K562 (cell line): ENCODE results near the gene SUPT20H. TPM values are rescaled to one million over a fixed set of nuclear protein-coding genes. Genes with fewer than 3 reads are reported as not detected.

ENCODE experiments used
- ATAC-seq: fragments of 200-7000 bp; cut with Tn5 transposase; 3 replicates; pipeline ENCODE4 v1.9.1; 2020; ENCODE audit warnings: moderate library complexity
- BruUV-seq: library from RNA; stranded (reverse); fragments of 400-500 nt; replicated peaks from 2 replicates; lab custom pipeline; 2021; lab: Mats Ljungman, UMichigan
- CTCF ChIA-PET: fragments of 300-600 bp; formaldehyde crosslinking; extraction: SDS; loops from one replicate; lab custom pipeline; 2021; ENCODE audit warnings: low intra/inter-chr PET ratio; lab: Yijun Ruan, JAX
- POLR2A ChIA-PET: fragments of 300-600, 350-650 bp; sonication (Branson Sonifier 250); formaldehyde crosslinking; extraction: SDS; loops from one replicate; lab custom pipeline; 2021; ENCODE audit warnings: antibody characterized with exemption, inconsistent platforms; lab: Yijun Ruan, JAX
- DNase-seq, 4 experiments: peaks; one replicate each; pipeline versions ENCODE4 v3.0.0 to v3.0.0-alpha.2; 2011 to 2018; ENCODE audit warnings: low spot score in 3 of 4, mixed read lengths in 3 of 4; ENCODE audit errors: extremely low read depth in 1 of 4
- FAIRE-seq: peaks from 2 replicates; lab custom pipeline; 2011; peaks lifted over from hg19 to GRCh38; lab: Jason Lieb, UNC
- H2AFZ ChIP-seq: 2 replicates; pipeline ENCODE4 v1.6.0; 2011; ENCODE audit warnings: low read depth, low read length, control low read depth, inconsistent platforms
- H3K27ac ChIP-seq: fragments of 200-600 bp; 3 replicates; pipeline ENCODE4 v1.8.0; 2011; ENCODE audit warnings: low read depth, mild to moderate bottlenecking, control low read depth, inconsistent platforms, low read length, moderate library complexity, mixed read lengths; ENCODE audit errors: extremely low read depth
- H3K27me3 ChIP-seq, 2 experiments: fragments of 300-600 bp in 1 of 2; 2 replicates in 1 of 2; 3 replicates in 1 of 2; pipeline versions ENCODE4 v1.6.0 to v1.8.0; 2011; ENCODE audit warnings: inconsistent platforms in 2 of 2, low read length in 2 of 2, mild to moderate bottlenecking in 1 of 2, mixed read lengths in 1 of 2, moderate library complexity in 1 of 2; ENCODE audit not compliant: control insufficient read depth in 2 of 2, insufficient read depth in 2 of 2
- H3K36me3 ChIP-seq: fragments of 300-600 bp; 3 replicates; pipeline ENCODE4 v1.8.0; 2011; ENCODE audit warnings: mild to moderate bottlenecking, low read length, inconsistent platforms; ENCODE audit not compliant: control insufficient read depth, insufficient read depth
- H3K4me1 ChIP-seq, 2 experiments: fragments of 200-600 bp in 1 of 2; replicated peaks in 1 of 2; 2 replicates in 1 of 2; 3 replicates in 1 of 2; pipeline versions ENCODE4 v1.5.1 to v1.8.0; 2011; ENCODE audit warnings: inconsistent platforms in 2 of 2, low read length in 2 of 2, mild to moderate bottlenecking in 1 of 2, mixed read lengths in 1 of 2, moderate library complexity in 1 of 2; ENCODE audit not compliant: control insufficient read depth in 2 of 2, insufficient read depth in 2 of 2
- H3K4me2 ChIP-seq: 2 replicates; pipeline ENCODE4 v1.6.1; 2011; ENCODE audit warnings: low read length, control low read depth, inconsistent platforms, mixed read lengths; ENCODE audit not compliant: insufficient read depth
- H3K4me3 ChIP-seq: fragments of 200-600 bp; sonication (generic), shearing (Covaris generic); 2 replicates; pipeline ENCODE4 v1.5.1; 2016; ENCODE audit warnings: control low read depth, inconsistent platforms
- H3K79me2 ChIP-seq: fragments of 200-600 bp; 3 replicates; pipeline ENCODE4 v1.8.0; 2011; ENCODE audit warnings: low read length, inconsistent platforms; ENCODE audit not compliant: control insufficient read depth, insufficient read depth
- H3K9ac ChIP-seq, 2 experiments: 2 replicates each; pipeline versions ENCODE4 v1.6.0 to v1.6.1; 2011; ENCODE audit warnings: low read depth in 2 of 2, low read length in 2 of 2, control low read depth in 1 of 2, inconsistent platforms in 1 of 2, mild to moderate bottlenecking in 1 of 2, mixed read lengths in 1 of 2; ENCODE audit not compliant: insufficient read depth in 1 of 2
- H3K9me1 ChIP-seq: one replicate; pipeline ENCODE4 v1.6.0; 2011; ENCODE audit warnings: inconsistent platforms, mild to moderate bottlenecking, low read length, moderate library complexity; ENCODE audit not compliant: control insufficient read depth, insufficient read depth
- H3K9me3 ChIP-seq: replicated peaks from 2 replicates; pipeline ENCODE4 v1.5.1; 2011; ENCODE audit warnings: low read depth, low read length, inconsistent platforms; ENCODE audit not compliant: control insufficient read depth, insufficient read depth
- H4K20me1 ChIP-seq: replicated peaks from 2 replicates; pipeline ENCODE4 v1.6.1; 2011; ENCODE audit warnings: low read length, inconsistent platforms, mixed read lengths; ENCODE audit not compliant: control insufficient read depth, insufficient read depth
- CC2D1A ChIP-seq: fragments of 450-650 bp; IDR thresholded peaks from 2 replicates; pipeline ENCODE4 v1.6.1; 2017; ENCODE audit warnings: mild to moderate bottlenecking
- ERF ChIP-seq: fragments of 450-650 bp; formaldehyde crosslinking; IDR thresholded peaks from 2 replicates; pipeline ENCODE4 v1.4.0; 2020; ENCODE audit warnings: mild to moderate bottlenecking, mixed read lengths
- HCFC1 ChIP-seq: IDR thresholded peaks from 2 replicates; pipeline ENCODE4 v1.6.1; 2012; ENCODE audit warnings: low read depth, low read length, improper control_type of control experiment
- HDAC2 ChIP-seq: fragments of 450-650 bp; IDR thresholded peaks from 2 replicates; pipeline ENCODE4 v1.6.1; 2016; ENCODE audit warnings: mild to moderate bottlenecking
- ILF3 ChIP-seq: fragments of 450-650 bp; IDR thresholded peaks from 2 replicates; pipeline ENCODE4 v1.6.1; 2018; ENCODE audit warnings: antibody characterized with exemption, mild to moderate bottlenecking, moderate library complexity, borderline replicate concordance
- LCOR ChIP-seq: sonication (generic); formaldehyde crosslinking; IDR thresholded peaks from 2 replicates; pipeline ENCODE4 v1.8.0; 2022; ENCODE audit warnings: mild to moderate bottlenecking, missing genetic modification reagents
- SIRT6 ChIP-seq: IDR thresholded peaks from one replicate; pipeline ENCODE4 v1.6.1; 2012; ENCODE audit warnings: low read depth, mild to moderate bottlenecking, control low read depth, inconsistent platforms, low read length, moderate library complexity
- SMARCE1 ChIP-seq: fragments of 450-650 bp; IDR thresholded peaks from 2 replicates; pipeline ENCODE4 v1.7.1; 2016; ENCODE audit warnings: mild to moderate bottlenecking
- TCF7L2 ChIP-seq: fragments of 150-350 bp; IDR thresholded peaks from 2 replicates; pipeline ENCODE4 v1.6.1; 2016; ENCODE audit warnings: low read depth, mild to moderate bottlenecking, low read length, moderate library complexity
- ZBTB8A ChIP-seq: fragments of 450-650 bp; IDR thresholded peaks from 2 replicates; pipeline ENCODE4 v1.6.1; 2018; ENCODE audit warnings: mild to moderate bottlenecking, moderate library complexity; ENCODE audit not compliant: partially characterized antibody
- ZC3H11A ChIP-seq: IDR thresholded peaks from 2 replicates; pipeline ENCODE4 v1.6.1; 2012; ENCODE audit warnings: low read depth, low read length, improper control_type of control experiment
- ZC3H4 ChIP-seq: sonication (generic); formaldehyde crosslinking; IDR thresholded peaks from 2 replicates; pipeline ENCODE4 v1.9.0; 2021; ENCODE audit warnings: missing genetic modification reagents, borderline replicate concordance
- ZNF76 ChIP-seq: fragments of 250-450 bp; sonication (Bioruptor Pico); IDR thresholded peaks from 2 replicates; pipeline ENCODE4 v1.4.0; 2020; ENCODE audit warnings: mild to moderate bottlenecking, moderate library complexity, borderline replicate concordance
- WGBS: fragments of 100-300 bp; shearing (Covaris generic); methylation state at CpG from one replicate; pipeline ENCODE4 v1.1.6; 2016; ENCODE audit warnings: low coverage, mixed read lengths; ENCODE audit not compliant: insufficient coverage; ENCODE audit errors: missing lambda C conversion rate; 5-methylcytosine and 5-hydroxymethylcytosine counted together
- in situ Hi-C: fragments of 300-500 bp; cut with MboI; formaldehyde crosslinking; loops from 4 replicates; pipeline ENCODE4 v1.15.0; 2018; ENCODE audit warnings: inconsistent platforms, mixed read lengths
- intact Hi-C: fragments of 100-400 bp; cut with micrococcal nuclease; formaldehyde crosslinking; loops from 2 replicates; pipeline ENCODE4 v1.14.2; 2022
- polyA plus RNA-seq, 8 experiments: library from polyadenylated mRNA; depleted of rRNA in 4 of 8; stranded (reverse) in 5 of 8; unstranded in 3 of 8; fragments of >200 nt; fragmentation: Nextera tagmentation in 2 of 8; fragmentation: Illumina TruSeq in 1 of 8; extraction: Ambion mirVana in 2 of 8; extraction: Trizol in 1 of 8; gene quantifications; 2 replicates each; pipeline versions ENCODE4 v1.2.1 to v1.2.3, GENCODE V29; 2011 to 2014; ENCODE audit warnings: inconsistent platforms in 1 of 8, missing spikeins in 1 of 8
- total RNA-seq, 7 experiments: library from RNA; depleted of rRNA in 6 of 7; stranded (reverse); fragments of >200 nt in 6 of 7; fragmentation: Illumina TruSeq in 2 of 7; extraction: Trizol in 2 of 7; gene quantifications; 2 replicates each; pipeline versions ENCODE4 v1.2.1 to v1.2.3, GENCODE V29; 2011 to 2021; ENCODE audit warnings: low replicate concordance in 1 of 7
- TF ChIP-seq, protein P1 (sequence below), 2 experiments: IDR thresholded peaks in 1 of 2; conservative IDR thresholded peaks in 1 of 2; 2 replicates each; pipeline ENCODE4 v1.6.1; 2016; ENCODE audit warnings: low read depth in 2 of 2, mild to moderate bottlenecking in 1 of 2, missing compliant biosample characterization in 1 of 2, missing genetic modification characterization in 1 of 2, moderate library complexity in 1 of 2
- TF ChIP-seq, protein P2 (sequence below): fragments of 450-650 bp; IDR thresholded peaks from 2 replicates; pipeline ENCODE4 v1.6.1; 2016; ENCODE audit warnings: low read depth, mild to moderate bottlenecking, moderate library complexity
- TF ChIP-seq, protein P3 (sequence below): fragments of 450-650 bp; formaldehyde crosslinking; IDR thresholded peaks from 2 replicates; pipeline ENCODE4 v1.4.0; 2020; ENCODE audit warnings: mild to moderate bottlenecking, moderate library complexity
- TF ChIP-seq, protein P4 (sequence below): IDR thresholded peaks from 2 replicates; pipeline ENCODE4 v1.6.1; 2011; ENCODE audit not compliant: insufficient read length; ENCODE audit errors: extremely low read depth

Gene SUPT20H
- total and polyA plus RNA-seq, 9 of the 15 experiments (the other 6 are each of a cell fraction or from before 2014, with no cell fraction given) = 11.4 to 71.8 (median 31.7) TPM

DNA sequence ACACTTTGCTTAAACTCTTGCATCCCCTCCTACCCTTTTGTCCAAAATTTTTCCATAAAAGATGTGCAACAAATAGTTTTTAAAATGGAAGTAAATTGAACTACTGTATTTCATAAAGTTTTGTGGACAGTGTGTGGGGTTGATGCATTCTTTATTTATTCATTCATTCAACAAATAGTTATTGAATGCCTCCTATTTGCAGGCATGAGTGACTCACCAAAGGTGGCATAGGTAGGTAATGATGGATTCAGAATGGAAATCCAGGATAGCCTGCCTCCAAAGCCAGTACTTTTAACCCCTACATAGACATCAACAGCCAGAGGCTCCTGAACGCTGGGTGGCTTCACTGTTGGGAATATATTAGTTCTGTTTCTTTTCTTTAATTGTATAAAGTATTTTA is 48.4 kb upstream of the SUPT20H start:
- Histone ChIP-seq H3K4me2 (no peak overlapping the region), H3K9me3 (no peaks in the 10 kb centered on the region), H2AFZ (no peak overlapping the region), H4K20me1 (no peaks in the 10 kb centered on the region), H3K27me3 (peaks cover 0 to 7% of the 10 kb centered on the region in 2 experiments; a peak in 2 of 5 replicates), H3K9me1 (no peaks in the 10 kb centered on the region), H3K36me3 (no peaks in the 10 kb centered on the region), H3K27ac (no peak overlapping the region), H3K4me3 (no peak overlapping the region), H3K79me2 (no peaks in the 10 kb centered on the region), H3K4me1 (peaks cover 0 to 5% of the 10 kb centered on the region in 2 experiments; a peak in 1 of 5 replicates), H3K9ac (no peak overlapping the region)
- intact Hi-C loops (loop anchor here (2.0 to 10.0 kb wide), 3 partner anchors 495 to 1657 kb away; no protein-coding TSS in a partner anchor), in situ Hi-C loops (loop anchor here (25.0 kb wide), 2 partner anchors 504 to 1479 kb away; no protein-coding TSS in a partner anchor)
- POLR2A ChIA-PET = no interaction called here
- CTCF ChIA-PET = no interaction called here
- FAIRE-seq = no peak
- 0% methylated on average over 1 of the region's 1 CpG for WGBS
- no peak for DNase-seq
- TF ChIP-seq ILF3 (no peak), SIRT6 (no peak), HDAC2 (no peak), CC2D1A (no peak), ZNF76 (no peak), ZC3H11A (no peak), LCOR (CRISPR knock-in tag) (no peak), ZC3H4 (CRISPR knock-in tag) (no peak), ZBTB8A (no peak), SMARCE1 (no peak), HCFC1 (no peak), TCF7L2 (no peak), ERF (CRISPR knock-in tag) (no peak)
- TF ChIP-seq, protein P1, sequence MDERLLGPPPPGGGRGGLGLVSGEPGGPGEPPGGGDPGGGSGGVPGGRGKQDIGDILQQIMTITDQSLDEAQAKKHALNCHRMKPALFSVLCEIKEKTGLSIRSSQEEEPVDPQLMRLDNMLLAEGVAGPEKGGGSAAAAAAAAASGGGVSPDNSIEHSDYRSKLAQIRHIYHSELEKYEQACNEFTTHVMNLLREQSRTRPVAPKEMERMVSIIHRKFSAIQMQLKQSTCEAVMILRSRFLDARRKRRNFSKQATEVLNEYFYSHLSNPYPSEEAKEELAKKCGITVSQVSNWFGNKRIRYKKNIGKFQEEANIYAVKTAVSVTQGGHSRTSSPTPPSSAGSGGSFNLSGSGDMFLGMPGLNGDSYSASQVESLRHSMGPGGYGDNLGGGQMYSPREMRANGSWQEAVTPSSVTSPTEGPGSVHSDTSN (CRISPR knock-in tag; IDR thresholded peaks at IDR 0.05; ENCODE audit: low read depth) = no peak
- TF ChIP-seq, protein P1 (tag; conservative IDR thresholded peaks at IDR 0.05; ENCODE audit: low read depth) = no peak
- TF ChIP-seq, protein P2, sequence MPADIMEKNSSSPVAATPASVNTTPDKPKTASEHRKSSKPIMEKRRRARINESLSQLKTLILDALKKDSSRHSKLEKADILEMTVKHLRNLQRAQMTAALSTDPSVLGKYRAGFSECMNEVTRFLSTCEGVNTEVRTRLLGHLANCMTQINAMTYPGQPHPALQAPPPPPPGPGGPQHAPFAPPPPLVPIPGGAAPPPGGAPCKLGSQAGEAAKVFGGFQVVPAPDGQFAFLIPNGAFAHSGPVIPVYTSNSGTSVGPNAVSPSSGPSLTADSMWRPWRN = no peak
- TF ChIP-seq, protein P3, sequence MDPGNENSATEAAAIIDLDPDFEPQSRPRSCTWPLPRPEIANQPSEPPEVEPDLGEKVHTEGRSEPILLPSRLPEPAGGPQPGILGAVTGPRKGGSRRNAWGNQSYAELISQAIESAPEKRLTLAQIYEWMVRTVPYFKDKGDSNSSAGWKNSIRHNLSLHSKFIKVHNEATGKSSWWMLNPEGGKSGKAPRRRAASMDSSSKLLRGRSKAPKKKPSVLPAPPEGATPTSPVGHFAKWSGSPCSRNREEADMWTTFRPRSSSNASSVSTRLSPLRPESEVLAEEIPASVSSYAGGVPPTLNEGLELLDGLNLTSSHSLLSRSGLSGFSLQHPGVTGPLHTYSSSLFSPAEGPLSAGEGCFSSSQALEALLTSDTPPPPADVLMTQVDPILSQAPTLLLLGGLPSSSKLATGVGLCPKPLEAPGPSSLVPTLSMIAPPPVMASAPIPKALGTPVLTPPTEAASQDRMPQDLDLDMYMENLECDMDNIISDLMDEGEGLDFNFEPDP (CRISPR knock-in tag) = no peak
- TF ChIP-seq, protein P4, sequence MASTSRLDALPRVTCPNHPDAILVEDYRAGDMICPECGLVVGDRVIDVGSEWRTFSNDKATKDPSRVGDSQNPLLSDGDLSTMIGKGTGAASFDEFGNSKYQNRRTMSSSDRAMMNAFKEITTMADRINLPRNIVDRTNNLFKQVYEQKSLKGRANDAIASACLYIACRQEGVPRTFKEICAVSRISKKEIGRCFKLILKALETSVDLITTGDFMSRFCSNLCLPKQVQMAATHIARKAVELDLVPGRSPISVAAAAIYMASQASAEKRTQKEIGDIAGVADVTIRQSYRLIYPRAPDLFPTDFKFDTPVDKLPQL = no peak
- BruUV-seq = no TSS peak
- no peak for ATAC-seq
